SJCRH30 (cell line): ENCODE results near the gene MAP4K1. TPM values are rescaled to one million over a fixed set of nuclear protein-coding genes. Genes with fewer than 3 reads are reported as not detected.
A peak's percentile ranks its signal among the peaks of the same experiment; 100 is the strongest.

Experiments used
- DNase-seq, 2 experiments: peaks; one replicate each; pipeline ENCODE4 v3.0.0-alpha.2; 2015 to 2020
- H3K27ac ChIP-seq: fragments of 250-450 bp; sonication (Bioruptor Pico); 2 replicates; pipeline ENCODE4 v1.5.1; 2020; ENCODE audit warnings: mild to moderate bottlenecking, moderate library complexity
- H3K27me3 ChIP-seq: fragments of 250-450 bp; sonication (Bioruptor Pico); 2 replicates; pipeline ENCODE4 v1.5.1; 2020; ENCODE audit warnings: mild to moderate bottlenecking, moderate library complexity
- H3K36me3 ChIP-seq: fragments of 250-450 bp; sonication (Bioruptor Pico); 2 replicates; pipeline ENCODE4 v1.5.1; 2020; ENCODE audit warnings: mild to moderate bottlenecking, moderate library complexity
- H3K4me1 ChIP-seq: fragments of 250-450 bp; sonication (Bioruptor Pico); 2 replicates; pipeline ENCODE4 v1.5.1; 2020; ENCODE audit warnings: mild to moderate bottlenecking, moderate library complexity
- H3K4me3 ChIP-seq: fragments of 250-450 bp; sonication (Bioruptor Pico); 2 replicates; pipeline ENCODE4 v1.5.1; 2020; ENCODE audit warnings: mild to moderate bottlenecking, moderate library complexity
- H3K9me3 ChIP-seq: fragments of 250-450 bp; sonication (Bioruptor Pico); replicated peaks from 2 replicates; pipeline ENCODE4 v1.5.1; 2020; ENCODE audit warnings: mild to moderate bottlenecking, moderate library complexity
- total RNA-seq: library from RNA; depleted of rRNA; stranded (reverse); fragments of >200 nt; shearing (Covaris generic); gene quantifications from 2 replicates; pipeline ENCODE4 v1.2.3, GENCODE V29; 2014

MAP4K1 gene
- total RNA-seq, 1 experiment from 2014 or later, result 1.2 TPM

- no peak for DNase-seq
- Histone ChIP-seq H3K9me3 (no peaks in the 10 kb centered on the region), H3K4me1 (peaks cover 61% of the 10 kb centered on the region), H3K36me3 (peaks cover 21% of the 10 kb centered on the region), H3K27me3 (no peaks in the 10 kb centered on the region), H3K4me3 (no peak overlapping the region), H3K27ac (peak overlapping the region; percentile 31; the same call in 1 of the 2 replicates)
Observed at GRCh38 chr19:38657633-38658222, 40.0 kb upstream of the MAP4K1 start.

- DNase-seq, result no peak
- H3K4me1 ChIP-seq, result peaks cover 72% of the 10 kb centered on the region
- no peak overlapping the region for H3K27ac ChIP-seq
- H3K36me3 ChIP-seq, result peaks cover 20% of the 10 kb centered on the region
- no peak overlapping the region for H3K4me3 ChIP-seq
- no peaks in the 10 kb centered on the region for H3K27me3 ChIP-seq
- no peaks in the 10 kb centered on the region for H3K9me3 ChIP-seq
Observed at GRCh38 chr19:38656171-38656981, 38.6 kb upstream of the MAP4K1 start.

DNA sequence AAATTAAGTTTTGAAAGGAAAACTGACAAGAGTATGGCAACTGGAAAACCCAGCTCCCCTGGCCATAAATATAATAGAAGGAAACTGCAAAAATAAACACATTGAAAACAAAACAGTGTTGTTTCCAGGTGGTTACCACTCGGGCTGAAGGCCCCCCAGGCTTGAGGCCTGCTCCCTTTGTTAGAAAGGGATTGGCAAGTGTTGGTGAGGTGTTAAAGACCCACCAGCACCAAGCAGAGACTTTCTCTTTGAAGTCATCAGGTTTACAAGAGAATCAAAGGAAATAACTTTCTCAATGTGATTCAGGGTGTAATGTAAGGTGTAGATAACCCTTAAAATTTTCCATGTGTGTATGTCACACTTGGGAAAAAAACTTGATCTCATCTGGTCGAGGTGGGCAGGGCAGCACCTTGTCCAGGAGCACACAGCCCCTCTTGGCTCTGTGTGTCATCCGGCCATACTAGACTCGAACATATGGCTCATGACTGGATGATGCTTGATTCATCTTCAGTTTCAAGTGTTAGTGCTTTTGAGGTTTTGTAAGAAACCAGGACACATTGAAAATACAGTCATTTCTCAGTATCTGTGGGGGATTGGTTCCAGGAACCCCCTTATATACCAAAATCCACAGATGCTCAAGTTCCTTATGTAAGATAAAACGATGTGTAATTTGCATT, 37.5 kb upstream of the MAP4K1 start:
- H3K9me3 ChIP-seq, result no peaks in the 10 kb centered on the region
- no peak for DNase-seq
- H3K36me3 ChIP-seq, result peaks cover 15% of the 10 kb centered on the region
- no peak overlapping the region for H3K4me3 ChIP-seq
- H3K4me1 ChIP-seq, result peaks cover 77% of the 10 kb centered on the region
- no peaks in the 10 kb centered on the region for H3K27me3 ChIP-seq
- H3K27ac ChIP-seq, result no peak overlapping the region

DNA sequence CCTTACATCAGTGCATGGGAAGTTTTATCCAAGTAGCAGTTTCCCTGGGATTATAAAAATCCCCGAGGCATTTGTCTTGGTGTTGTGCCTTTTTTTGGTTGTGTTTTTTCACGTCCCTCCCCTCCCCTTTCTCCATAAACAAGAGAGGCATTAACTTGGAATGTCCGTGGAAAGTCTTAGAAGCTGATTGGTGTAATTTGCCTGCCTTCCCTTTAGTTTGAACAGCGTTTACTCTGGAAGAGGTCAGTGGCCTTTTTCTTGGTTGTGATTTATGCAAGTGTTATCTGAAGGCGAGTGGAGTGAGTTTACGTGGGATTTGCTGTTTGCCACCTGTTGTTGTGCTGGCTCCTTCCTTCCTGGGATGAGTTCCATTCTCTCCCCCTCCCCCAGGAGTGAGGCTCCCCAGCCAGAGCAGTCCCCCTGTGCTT, 36.9 kb upstream of the MAP4K1 start:
- Histone ChIP-seq H3K4me1 (peaks cover 71% of the 10 kb centered on the region), H3K27ac (no peak overlapping the region), H3K36me3 (peaks cover 15% of the 10 kb centered on the region), H3K27me3 (no peaks in the 10 kb centered on the region), H3K9me3 (no peaks in the 10 kb centered on the region), H3K4me3 (no peak overlapping the region)
- DNase-seq, result peak; percentile 42 to 62

GRCh38 chr19:38653028-38653571, 35.3 kb upstream of the MAP4K1 start:
- Histone ChIP-seq H3K4me1 (peaks cover 60% of the 10 kb centered on the region), H3K36me3 (peaks cover 15% of the 10 kb centered on the region), H3K4me3 (no peak overlapping the region), H3K9me3 (no peaks in the 10 kb centered on the region), H3K27ac (peak overlapping the region; percentile 8; the same call in 1 of the 2 replicates), H3K27me3 (no peaks in the 10 kb centered on the region)
- peak in 1 of 2 experiments; percentile 52 for DNase-seq

- peaks cover 5% of the 10 kb centered on the region; the same call in 1 of the 2 replicates for H3K36me3 ChIP-seq
- no peak overlapping the region for H3K4me3 ChIP-seq
- H3K9me3 ChIP-seq, result no peaks in the 10 kb centered on the region
- no peak for DNase-seq
- H3K27me3 ChIP-seq, result no peaks in the 10 kb centered on the region
- H3K27ac ChIP-seq, result no peak overlapping the region
- peaks cover 51% of the 10 kb centered on the region for H3K4me1 ChIP-seq
Observed at GRCh38 chr19:38650911-38651584, 33.3 kb upstream of the MAP4K1 start.

DNA sequence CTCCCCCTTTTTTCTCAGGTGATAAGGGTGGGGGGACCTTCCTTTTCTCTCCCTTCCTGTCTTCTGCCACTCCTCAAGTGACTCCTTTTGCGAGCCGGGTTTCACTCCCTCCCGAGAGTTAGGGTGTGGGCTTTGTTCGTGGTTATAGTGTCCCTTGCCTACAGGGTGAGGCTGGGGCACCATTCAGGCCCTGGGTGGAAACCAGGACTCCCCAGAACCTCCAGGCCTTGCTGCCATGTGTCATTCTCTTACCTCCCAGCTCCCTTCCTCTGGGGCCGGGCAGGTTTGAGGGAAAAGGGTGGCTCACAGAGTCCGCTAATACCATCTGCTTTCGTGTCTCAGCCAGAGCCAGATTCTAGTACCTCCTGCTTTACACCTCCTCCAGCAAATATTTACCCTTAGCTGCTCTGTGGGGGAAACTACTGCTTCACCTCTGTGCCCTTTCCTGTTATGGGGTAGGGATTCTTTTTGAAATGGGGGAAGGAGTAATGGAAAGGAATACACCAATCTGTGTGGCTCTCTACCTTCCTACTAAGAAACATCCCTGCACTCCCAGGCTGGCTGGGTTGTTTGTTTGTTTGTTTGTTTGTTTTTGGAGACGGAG, 32.5 kb upstream of the MAP4K1 start:
- H3K4me1 ChIP-seq, result peaks cover 45% of the 10 kb centered on the region
- H3K27me3 ChIP-seq, result no peaks in the 10 kb centered on the region
- no peak overlapping the region for H3K4me3 ChIP-seq
- H3K36me3 ChIP-seq, result no peaks in the 10 kb centered on the region
- H3K9me3 ChIP-seq, result no peaks in the 10 kb centered on the region
- H3K27ac ChIP-seq, result no peak overlapping the region
- no peak for DNase-seq

DNA sequence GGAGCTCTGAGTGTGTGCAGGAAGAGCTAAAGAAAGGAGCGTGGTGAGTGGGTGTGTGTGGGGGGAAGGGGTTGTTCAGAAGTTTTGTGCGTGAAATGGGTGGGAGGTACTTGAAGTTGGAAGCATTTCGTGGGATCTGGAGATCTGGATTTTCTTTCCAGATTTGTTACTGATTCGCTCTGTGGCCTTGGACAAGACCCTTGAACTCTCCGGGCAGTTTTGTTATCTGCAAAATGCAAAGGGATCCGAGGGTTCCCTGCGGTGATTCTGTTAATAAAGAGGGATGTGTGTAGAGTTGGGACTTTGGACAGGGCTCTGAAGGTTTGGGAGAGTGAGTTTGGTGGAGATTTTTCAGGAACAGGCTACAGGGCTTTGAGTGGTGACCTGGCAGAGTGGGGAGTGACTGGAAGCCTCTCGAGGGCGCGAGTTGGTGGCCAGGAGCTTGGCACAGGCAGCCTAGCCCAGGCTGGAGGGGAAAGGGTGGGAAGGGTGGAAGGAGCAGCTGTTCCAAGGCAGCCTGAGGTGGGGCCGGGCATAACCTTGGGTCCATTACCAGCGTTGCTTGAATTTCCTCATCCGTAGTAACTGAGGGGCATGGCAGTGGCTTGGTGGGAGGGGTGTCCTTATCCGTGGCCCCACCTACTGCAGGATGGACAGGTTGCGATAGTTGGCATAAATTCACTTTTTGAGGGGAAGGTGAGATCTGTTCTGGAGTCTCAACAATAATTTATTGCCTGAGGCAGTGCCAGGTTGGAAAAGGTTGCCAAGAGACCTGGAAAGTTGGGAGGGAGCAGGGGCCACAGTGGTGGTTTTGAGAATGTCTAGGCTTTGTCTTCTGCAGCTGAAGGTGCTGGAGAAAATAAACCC, 31.8 kb upstream of the MAP4K1 start:
- Histone ChIP-seq H3K4me3 (peak overlapping the region; percentile 77), H3K9me3 (no peaks in the 10 kb centered on the region), H3K27me3 (no peaks in the 10 kb centered on the region), H3K4me1 (peaks cover 38% of the 10 kb centered on the region), H3K27ac (no peak overlapping the region), H3K36me3 (no peaks in the 10 kb centered on the region)
- DNase-seq, result no peak

GRCh38 chr19:38648769-38649304, 31.1 kb upstream of the MAP4K1 start:
- no peak for DNase-seq
- H3K9me3 ChIP-seq, result no peaks in the 10 kb centered on the region
- H3K36me3 ChIP-seq, result no peaks in the 10 kb centered on the region
- H3K4me1 ChIP-seq, result peaks cover 31% of the 10 kb centered on the region
- H3K27ac ChIP-seq, result peak overlapping the region; percentile 51; the same call in 1 of the 2 replicates
- no peaks in the 10 kb centered on the region for H3K27me3 ChIP-seq
- H3K4me3 ChIP-seq, result peak overlapping the region; percentile 77

GRCh38 chr19:38647966-38648768, 30.4 kb upstream of the MAP4K1 start:
- no peaks in the 10 kb centered on the region for H3K9me3 ChIP-seq
- no peaks in the 10 kb centered on the region for H3K36me3 ChIP-seq
- peak overlapping the region; percentile 77 for H3K4me3 ChIP-seq
- no peaks in the 10 kb centered on the region for H3K27me3 ChIP-seq
- peaks cover 24% of the 10 kb centered on the region for H3K4me1 ChIP-seq
- peak in 1 of 2 experiments; percentile 43 for DNase-seq
- peak overlapping the region; percentile 51 for H3K27ac ChIP-seq

DNA sequence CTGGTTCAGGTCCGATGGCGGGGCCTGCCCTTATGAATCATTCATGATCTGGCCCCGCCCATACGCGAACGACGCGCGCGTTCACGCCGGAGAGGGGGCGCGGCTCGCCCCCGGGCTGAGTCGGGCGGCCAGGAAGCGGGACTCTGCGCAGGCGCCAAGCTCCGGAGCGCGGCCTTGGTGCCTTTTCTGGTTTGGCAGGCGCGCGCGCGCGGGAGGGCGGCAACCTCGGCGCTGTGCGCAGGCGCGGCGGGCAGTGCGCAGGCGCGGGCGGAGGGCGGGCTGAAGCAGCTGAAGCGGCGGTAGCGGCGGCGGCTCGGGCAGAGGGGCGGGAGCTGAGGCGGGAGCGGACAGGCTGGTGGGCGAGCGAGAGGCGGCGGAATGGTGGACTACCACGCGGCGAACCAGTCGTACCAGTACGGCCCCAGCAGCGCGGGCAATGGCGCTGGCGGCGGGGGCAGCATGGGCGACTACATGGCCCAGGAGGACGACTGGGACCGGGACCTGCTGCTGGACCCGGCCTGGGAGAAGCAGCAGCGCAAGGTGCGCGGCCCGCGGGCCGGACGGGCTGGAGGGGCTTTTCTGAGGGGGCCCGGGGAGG, 29.7 kb upstream of the MAP4K1 start, which contains the start of gene ACTN4:
Gene ACTN4 (plus strand): TSS at position 282 of the 598 bp plus-strand sequence. CDS start 97 bp downstream, at position 379.
- Histone ChIP-seq H3K36me3 (no peaks in the 10 kb centered on the region), H3K27me3 (no peaks in the 10 kb centered on the region), H3K27ac (peak within 1 kb of the TSS; percentile 51), H3K4me3 (peak within 1 kb of the TSS; percentile 77), H3K4me1 (peaks cover 17% of the 10 kb centered on the region), H3K9me3 (no peaks in the 10 kb centered on the region)
- DNase-seq, result peak; percentile 98

- Histone ChIP-seq H3K4me3 (no peak overlapping the region), H3K36me3 (no peaks in the 10 kb centered on the region)
- no peak for DNase-seq
Observed at GRCh38 chr19:38644719-38645118, 27.0 kb upstream of the MAP4K1 start.

More at GRCh38 chr19:38644719-38645118, 27.0 kb upstream of the MAP4K1 start:
- 0 out of 2 replicates have a peak, but pooled peaks cover 4% of the 10 kb centered on the region for H3K4me1 ChIP-seq
- no peaks in the 10 kb centered on the region for H3K27me3 ChIP-seq
- H3K9me3 ChIP-seq, result no peaks in the 10 kb centered on the region
- no peak overlapping the region for H3K27ac ChIP-seq
